ENCODE data around the gene PDGFRB.

GRCh38 chr5:150166037-150166649 is 10.5 kb upstream of the PDGFRB start:
- TF ChIP-seq EZH2 (IDR thresholded peaks at IDR 0.05; ENCODE audit: low read length, unreplicated experiment), result no peak
- TF ChIP-seq, protein P1, sequence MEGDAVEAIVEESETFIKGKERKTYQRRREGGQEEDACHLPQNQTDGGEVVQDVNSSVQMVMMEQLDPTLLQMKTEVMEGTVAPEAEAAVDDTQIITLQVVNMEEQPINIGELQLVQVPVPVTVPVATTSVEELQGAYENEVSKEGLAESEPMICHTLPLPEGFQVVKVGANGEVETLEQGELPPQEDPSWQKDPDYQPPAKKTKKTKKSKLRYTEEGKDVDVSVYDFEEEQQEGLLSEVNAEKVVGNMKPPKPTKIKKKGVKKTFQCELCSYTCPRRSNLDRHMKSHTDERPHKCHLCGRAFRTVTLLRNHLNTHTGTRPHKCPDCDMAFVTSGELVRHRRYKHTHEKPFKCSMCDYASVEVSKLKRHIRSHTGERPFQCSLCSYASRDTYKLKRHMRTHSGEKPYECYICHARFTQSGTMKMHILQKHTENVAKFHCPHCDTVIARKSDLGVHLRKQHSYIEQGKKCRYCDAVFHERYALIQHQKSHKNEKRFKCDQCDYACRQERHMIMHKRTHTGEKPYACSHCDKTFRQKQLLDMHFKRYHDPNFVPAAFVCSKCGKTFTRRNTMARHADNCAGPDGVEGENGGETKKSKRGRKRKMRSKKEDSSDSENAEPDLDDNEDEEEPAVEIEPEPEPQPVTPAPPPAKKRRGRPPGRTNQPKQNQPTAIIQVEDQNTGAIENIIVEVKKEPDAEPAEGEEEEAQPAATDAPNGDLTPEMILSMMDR (conservative IDR thresholded peaks at IDR 0.05; ENCODE audit: low read depth, low read length), result no peak
- no peak for TF ChIP-seq EZH2phosphoT487 (IDR thresholded peaks at IDR 0.05; ENCODE audit: borderline replicate concordance, low read length)
